Skeletal muscle satellite cell (primary cell): ENCODE measurements around the gene TSC22D4.
"Not testable (repeated sequence)": the region's sequence is repeated elsewhere in the genome, so short reads cannot be mapped to it uniquely, and the experiment has no call there.

ENCODE experiments used
- H3K27me3 ChIP-seq: 2 replicates; pipeline ENCODE4 v1.7.0; 2013; ENCODE audit warnings: low read length; ENCODE audit not compliant: control insufficient read depth, insufficient read depth
- H3K36me3 ChIP-seq: 2 replicates; pipeline ENCODE4 v1.7.0; 2013; ENCODE audit warnings: mild to moderate bottlenecking, control low read depth, low read length; ENCODE audit not compliant: insufficient read depth
- H3K4me1 ChIP-seq: 2 replicates; pipeline ENCODE4 v1.7.0; 2013; ENCODE audit warnings: low read length; ENCODE audit not compliant: control insufficient read depth, insufficient read depth
- H3K4me2 ChIP-seq: 2 replicates; pipeline ENCODE4 v1.7.0; 2013; ENCODE audit warnings: mild to moderate bottlenecking, low read length
- H3K4me3 ChIP-seq: 2 replicates; pipeline ENCODE4 v1.7.0; 2013; ENCODE audit warnings: low read length
- H3K9ac ChIP-seq: 2 replicates; pipeline ENCODE4 v1.7.0; 2013; ENCODE audit warnings: mild to moderate bottlenecking, low read depth, low read length, moderate library complexity
- H3K9me3 ChIP-seq: replicated peaks from 2 replicates; pipeline ENCODE4 v1.7.0; 2013; ENCODE audit warnings: mild to moderate bottlenecking, control low read depth, low read length

TSC22D4 gene

DNA sequence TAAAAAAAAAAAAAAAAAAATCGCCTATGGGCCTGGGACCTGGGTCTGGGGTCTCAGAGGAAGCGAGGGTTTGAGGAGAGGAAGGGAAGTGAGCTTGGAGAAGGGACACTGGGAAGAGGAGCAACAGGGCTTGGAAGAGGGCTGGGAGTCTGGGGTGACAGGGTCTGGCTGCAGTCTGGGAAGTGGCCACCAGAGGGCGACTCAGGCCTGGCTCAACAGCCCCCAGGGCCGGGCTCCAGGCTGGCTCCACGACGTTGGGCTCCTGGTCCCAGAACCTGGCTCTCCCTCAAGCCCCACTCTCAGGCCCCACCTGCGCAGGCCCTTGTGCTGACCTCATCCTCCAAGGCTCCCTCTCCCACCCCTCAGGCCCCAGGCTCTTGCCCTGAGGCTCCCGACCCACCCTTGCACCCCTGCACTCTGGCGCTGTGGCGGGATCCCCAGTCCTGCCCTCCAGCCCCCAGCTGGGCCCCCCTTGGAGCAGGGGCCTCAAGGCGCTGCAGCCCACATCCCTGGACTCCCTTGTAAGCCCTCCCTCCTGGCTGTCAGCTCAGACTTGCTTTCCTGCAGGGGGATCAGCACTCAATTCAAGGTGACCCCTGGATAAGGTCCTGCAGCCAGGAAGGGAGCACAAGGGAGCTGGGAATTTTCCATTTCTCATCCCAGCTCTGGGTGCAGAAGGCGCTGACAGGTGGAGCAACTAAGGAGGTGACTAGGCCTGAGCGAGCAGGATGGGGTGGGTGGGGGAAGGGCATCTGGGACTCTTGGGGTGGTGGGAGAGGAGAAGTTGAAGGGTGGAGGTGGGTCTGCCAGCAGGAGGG, 9.6 kb downstream of the TSC22D4 start:
- Histone ChIP-seq H3K9me3 (no peaks in the 10 kb centered on the region), H3K27me3 (no peaks in the 10 kb centered on the region), H3K9ac (no peak overlapping the region), H3K4me3 (no peak overlapping the region), H3K36me3 (peaks cover 45% of the 10 kb centered on the region), H3K4me1 (peaks cover 36% of the 10 kb centered on the region), H3K4me2 (no peak overlapping the region)

DNA sequence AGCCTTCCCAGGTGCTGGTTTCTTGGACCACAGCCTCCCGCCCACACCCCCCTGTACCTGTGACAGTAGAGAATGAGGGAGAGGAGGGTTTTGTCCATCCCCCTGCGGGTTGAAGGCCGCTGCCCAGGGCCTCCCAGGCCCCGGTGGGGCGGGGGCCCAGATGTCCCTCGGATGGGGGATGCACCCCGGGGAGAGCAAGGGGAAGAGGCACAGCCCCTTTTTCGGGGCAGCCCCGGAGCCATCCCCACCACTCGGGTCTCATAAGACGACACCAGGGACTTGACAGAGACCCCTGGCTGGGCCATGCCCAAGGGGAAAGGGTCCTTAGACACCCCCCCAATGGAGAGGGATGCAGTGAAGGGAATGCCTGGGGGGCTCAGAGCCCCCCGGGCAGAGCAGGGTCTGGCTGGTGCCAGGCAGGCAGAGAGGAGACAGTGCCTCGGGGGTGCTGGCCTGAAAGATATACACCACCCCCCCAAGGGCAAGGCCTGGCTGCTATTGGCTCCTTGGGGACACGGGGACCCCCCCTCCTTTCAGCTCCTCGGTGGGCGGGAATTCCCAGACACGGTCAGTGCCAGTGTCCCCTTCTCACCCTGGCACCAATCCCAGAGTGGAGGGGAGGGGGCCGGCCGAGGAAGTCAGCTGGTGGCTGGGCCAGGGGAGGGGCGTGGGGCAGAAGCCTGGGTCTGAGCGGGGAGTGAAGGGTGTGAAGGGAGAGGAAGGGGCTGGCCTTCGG, 11.2 kb downstream of the TSC22D4 start:
- Histone ChIP-seq H3K4me1 (peaks cover 36% of the 10 kb centered on the region), H3K27me3 (no peaks in the 10 kb centered on the region), H3K4me2 (no peak overlapping the region), H3K9me3 (no peaks in the 10 kb centered on the region), H3K36me3 (peaks cover 32% of the 10 kb centered on the region), H3K4me3 (no peak overlapping the region), H3K9ac (no peak overlapping the region)

DNA sequence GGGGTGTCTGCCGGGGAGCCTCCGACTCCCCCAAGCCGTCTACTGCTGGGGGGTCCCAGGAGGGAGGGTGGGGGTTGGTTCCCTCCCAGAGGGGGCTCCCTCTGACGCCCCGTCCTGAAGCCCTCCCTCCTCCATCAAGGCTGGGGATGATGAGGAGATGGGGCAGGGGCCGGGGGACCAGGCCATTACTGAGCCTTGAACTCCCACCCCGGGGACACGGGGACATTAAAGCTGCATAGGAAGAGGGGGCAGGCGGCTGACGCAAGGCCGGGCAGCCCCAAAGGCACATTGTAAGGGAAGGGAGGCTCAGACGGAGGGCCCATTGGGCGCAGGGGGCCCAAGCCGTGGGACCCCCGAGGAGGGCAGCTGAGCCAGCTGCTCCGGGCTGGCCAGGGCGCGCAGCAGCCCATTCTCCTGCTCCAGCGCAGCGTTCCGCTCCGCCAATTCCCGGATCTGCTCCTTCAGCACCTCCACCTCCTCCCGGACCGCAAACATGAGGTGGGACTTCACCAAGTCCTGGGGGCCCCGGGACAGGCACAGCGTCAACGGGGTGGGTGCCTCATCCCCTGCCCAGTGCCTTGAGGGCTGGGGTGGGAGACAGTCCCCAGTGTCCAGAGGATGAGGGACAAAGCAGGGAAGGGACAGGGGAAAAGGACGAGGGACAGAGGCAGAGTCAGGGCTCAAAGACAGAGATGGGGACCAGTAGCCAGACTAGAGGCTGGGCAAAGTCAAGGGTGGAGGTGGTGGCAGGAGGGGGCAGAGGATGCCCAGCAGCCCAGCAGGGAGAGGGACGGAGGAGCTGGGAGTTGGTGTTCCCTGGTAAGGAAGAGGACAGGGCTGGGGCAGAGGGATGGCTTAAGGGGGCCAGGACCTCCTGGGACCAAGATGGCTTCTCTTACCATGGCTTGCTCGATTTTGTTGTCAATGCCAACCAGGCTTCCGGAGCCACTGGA, 12.1 kb downstream of the TSC22D4 start:
- no peak overlapping the region for H3K4me3 ChIP-seq
- no peaks in the 10 kb centered on the region for H3K27me3 ChIP-seq
- no peak overlapping the region for H3K9ac ChIP-seq
- H3K4me1 ChIP-seq, result peaks cover 33% of the 10 kb centered on the region
- peaks cover 27% of the 10 kb centered on the region for H3K36me3 ChIP-seq
- no peaks in the 10 kb centered on the region for H3K9me3 ChIP-seq
- no peak overlapping the region for H3K4me2 ChIP-seq

DNA sequence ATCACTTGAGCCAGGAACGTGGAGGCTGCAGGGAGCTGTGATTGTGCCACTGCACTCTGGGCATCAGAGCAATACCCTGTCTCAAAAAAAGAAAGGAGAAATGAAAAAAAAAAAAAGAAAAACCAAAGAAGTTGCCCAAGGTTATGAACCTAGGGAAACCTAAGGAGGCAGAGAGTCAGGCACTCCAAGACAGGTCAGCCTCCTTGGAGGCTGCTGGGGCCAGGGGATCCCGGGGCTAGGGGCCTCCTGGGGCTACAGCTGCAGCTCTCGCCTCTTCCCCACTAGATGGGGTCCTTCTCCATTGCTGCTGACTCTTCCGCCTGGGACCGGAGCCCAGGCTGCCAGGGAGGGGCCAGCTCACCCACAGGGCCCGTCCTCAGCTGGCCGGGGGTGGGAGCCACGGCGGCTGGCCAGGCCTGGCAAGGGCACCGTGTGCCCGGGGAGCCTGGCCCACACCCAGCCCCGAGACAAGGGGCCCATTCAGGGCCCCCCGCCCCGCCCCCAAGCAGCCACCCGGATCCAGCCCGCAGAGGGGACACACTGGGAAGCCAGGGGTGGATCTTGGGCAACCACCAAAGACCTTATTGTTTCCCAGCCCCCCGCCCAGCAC, 13.2 kb downstream of the TSC22D4 start:
- H3K27me3 ChIP-seq, result no peaks in the 10 kb centered on the region
- H3K4me1 ChIP-seq, result peaks cover 33% of the 10 kb centered on the region
- no peaks in the 10 kb centered on the region for H3K9me3 ChIP-seq
- no peak overlapping the region for H3K4me3 ChIP-seq
- H3K36me3 ChIP-seq, result peaks cover 23% of the 10 kb centered on the region
- peak overlapping the region; percentile 23 for H3K4me2 ChIP-seq
- no peak overlapping the region for H3K9ac ChIP-seq

DNA sequence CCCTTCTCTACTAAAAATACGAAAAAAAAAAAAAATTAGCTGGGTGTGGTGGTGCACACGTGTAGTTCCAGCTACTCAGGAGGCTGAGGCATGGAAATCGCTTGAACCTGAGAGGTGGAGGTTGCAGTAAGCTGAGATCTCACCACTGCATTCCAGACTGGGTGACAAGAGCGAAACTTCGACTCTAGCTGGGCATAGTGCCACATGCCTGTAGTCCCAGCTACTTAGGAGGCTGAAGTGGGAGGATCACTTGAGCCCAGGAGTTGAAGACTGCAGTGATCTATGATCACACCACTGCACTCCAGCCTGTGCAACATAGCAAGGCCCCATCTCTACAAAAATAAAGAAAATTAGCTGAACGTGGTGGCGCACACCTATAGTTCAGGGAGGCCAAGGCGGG, 13.7 kb downstream of the TSC22D4 start:
- peak overlapping the region; percentile 23 for H3K4me2 ChIP-seq
- peaks cover 17% of the 10 kb centered on the region for H3K36me3 ChIP-seq
- no peaks in the 10 kb centered on the region for H3K9me3 ChIP-seq
- no peak overlapping the region for H3K9ac ChIP-seq
- peaks cover 33% of the 10 kb centered on the region for H3K4me1 ChIP-seq
- H3K4me3 ChIP-seq, result no peak overlapping the region
- H3K27me3 ChIP-seq, result no peaks in the 10 kb centered on the region

DNA sequence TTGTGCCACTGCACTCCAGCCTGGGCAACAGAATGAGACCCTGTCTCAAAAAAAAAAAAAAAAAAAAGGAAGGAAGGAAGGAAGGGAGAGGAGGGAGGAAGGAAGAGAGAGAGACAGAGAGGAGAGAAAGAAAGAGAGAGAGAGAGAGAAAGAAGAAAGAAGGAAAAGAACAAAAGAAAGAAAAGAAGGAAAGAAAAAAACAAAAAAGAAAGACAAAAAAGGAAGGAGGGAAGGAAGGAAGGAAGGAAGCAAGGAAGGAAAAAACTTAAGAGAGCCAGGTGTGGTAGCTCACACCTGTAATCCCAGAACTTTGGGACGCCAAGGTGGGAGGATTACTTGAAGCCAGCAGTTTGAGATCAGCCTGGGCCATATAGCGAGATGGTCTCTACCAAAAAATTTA, 14.2 kb downstream of the TSC22D4 start:
- H3K4me1 ChIP-seq, result peaks cover 33% of the 10 kb centered on the region
- H3K4me2 ChIP-seq, result no peak overlapping the region
- H3K36me3 ChIP-seq, result peaks cover 17% of the 10 kb centered on the region
- no peaks in the 10 kb centered on the region for H3K9me3 ChIP-seq
- no peak overlapping the region for H3K4me3 ChIP-seq
- no peaks in the 10 kb centered on the region for H3K27me3 ChIP-seq
- no peak overlapping the region for H3K9ac ChIP-seq

DNA sequence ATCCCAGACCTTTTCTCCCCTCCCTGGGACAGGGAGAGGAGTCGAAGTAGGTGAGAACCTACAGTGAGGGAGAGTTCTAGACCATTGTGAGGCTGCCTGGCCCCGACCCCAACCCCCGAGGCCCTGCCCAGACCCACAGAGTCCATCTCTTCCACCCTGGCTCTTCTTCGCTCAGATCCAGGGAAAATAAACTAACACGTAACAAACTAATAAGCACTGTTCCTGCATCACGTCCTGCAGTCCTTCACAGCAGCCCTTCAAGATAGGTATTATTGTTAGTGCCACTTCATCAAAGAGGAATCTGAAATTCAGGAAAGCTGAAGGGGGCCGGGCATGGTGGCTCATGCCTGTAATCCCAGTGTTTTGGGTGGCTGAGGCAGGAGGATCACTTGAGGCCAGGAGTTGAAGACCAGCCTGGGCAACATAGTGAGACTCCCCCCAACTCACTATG, 14.8 kb downstream of the TSC22D4 start, which contains the start of gene SPACDR:
Gene SPACDR, minus strand, starts transcription at position 51 of the 451 bp plus-strand sequence. CDS start 235 bp downstream, outside the sequence.
- H3K9ac ChIP-seq, result no peak within 1 kb of the TSS
- H3K9me3 ChIP-seq, result no peaks in the 10 kb centered on the region
- H3K4me2 ChIP-seq, result no peak within 1 kb of the TSS
- H3K4me3 ChIP-seq, result no peak within 1 kb of the TSS
- H3K27me3 ChIP-seq, result no peaks in the 10 kb centered on the region
- H3K36me3 ChIP-seq, result peaks cover 14% of the 10 kb centered on the region
- H3K4me1 ChIP-seq, result peaks cover 33% of the 10 kb centered on the region

DNA sequence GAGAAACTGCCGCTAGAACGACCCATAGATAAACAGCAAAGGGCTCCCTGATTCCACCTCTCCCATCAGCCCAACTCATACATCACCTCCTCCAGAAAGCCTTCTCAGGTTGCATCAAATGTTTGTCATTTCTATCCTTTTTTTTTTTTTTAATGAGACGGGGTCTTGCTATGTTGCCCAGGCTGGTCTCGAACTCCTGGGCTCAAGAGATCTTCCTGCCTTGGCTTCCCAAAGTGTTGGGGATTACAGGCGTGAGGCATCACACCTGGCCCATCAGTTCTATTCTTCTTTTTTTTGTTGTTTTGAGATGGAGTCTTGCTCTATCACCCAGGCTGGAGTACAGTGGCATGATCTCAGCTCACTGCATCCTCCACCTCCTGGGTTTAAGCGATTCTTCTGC, 22.0 kb downstream of the TSC22D4 start:
- Histone ChIP-seq H3K9ac (no peak overlapping the region), H3K27me3 (no peaks in the 10 kb centered on the region), H3K36me3 (peaks cover 8% of the 10 kb centered on the region), H3K4me3 (no peak overlapping the region), H3K4me2 (no peak overlapping the region), H3K4me1 (no peaks in the 10 kb centered on the region), H3K9me3 (no peaks in the 10 kb centered on the region)

DNA sequence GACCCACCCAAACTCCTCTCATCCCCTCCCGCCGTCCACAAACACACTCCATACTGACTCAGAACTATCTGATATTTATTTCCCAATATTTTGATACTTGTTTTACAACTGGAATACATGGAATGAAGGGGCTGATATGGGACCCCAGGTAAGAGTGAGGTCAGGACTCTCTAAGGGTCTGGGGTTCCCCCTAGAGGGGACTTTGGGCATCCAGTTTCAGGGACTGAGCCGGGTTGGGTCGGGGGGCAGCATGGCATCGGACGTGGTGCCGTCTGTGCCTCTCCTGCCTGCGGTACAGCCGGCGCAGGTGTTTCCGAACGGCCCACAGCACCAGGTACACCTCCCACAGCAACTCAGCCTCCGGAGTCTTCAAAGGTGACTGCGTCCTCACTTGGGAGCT, 22.5 kb downstream of the TSC22D4 start:
- no peak overlapping the region for H3K4me3 ChIP-seq
- H3K4me2 ChIP-seq, result no peak overlapping the region
- no peaks in the 10 kb centered on the region for H3K27me3 ChIP-seq
- H3K4me1 ChIP-seq, result no peaks in the 10 kb centered on the region
- H3K9ac ChIP-seq, result no peak overlapping the region
- no peaks in the 10 kb centered on the region for H3K9me3 ChIP-seq
- peaks cover 8% of the 10 kb centered on the region for H3K36me3 ChIP-seq

DNA sequence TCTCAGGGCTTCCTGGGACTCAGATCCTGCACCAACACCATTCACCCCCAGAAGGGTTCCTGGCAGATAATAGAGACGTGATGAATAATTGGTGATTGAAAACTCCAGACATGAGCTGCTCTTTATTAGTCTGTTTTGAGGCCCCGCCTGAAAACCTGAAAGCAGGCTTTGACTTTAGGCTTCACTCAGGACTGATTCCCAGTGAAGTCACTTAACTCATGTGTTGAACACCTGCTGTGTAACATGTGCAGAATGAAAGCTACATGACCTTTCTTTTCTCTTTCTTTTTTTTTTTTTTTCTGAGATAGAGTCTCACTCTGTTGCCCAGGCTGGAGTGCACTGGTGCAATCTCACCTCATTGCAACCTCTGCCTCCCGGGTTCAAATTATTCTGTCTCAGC, 23.8 kb downstream of the TSC22D4 start:
- Histone ChIP-seq H3K4me1 (peaks cover 3% of the 10 kb centered on the region), H3K4me2 (no peak overlapping the region), H3K36me3 (peaks cover 8% of the 10 kb centered on the region), H3K9me3 (no peaks in the 10 kb centered on the region), H3K4me3 (no peak overlapping the region), H3K27me3 (no peaks in the 10 kb centered on the region), H3K9ac (no peak overlapping the region)

DNA sequence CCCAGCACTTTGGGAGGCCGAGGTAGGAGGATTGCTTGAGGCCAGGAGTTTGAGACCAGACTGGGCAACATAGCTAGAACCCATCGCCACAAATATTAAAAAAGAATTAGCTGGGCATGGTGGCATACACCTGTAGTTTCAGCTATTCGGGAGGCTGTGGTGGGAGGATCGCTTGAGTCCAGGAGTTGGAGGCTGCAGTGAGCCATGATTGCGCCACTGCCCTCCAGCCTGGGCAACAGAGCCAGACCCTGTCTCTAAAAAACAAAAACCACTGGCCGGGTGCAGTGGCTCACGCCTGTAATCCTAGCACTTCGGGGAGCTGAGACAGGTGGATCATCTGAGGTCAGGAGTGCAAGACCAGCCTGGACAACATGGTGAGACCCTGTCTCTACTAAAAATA, 25.2 kb downstream of the TSC22D4 start:
- H3K9me3 ChIP-seq, H3K4me1 ChIP-seq, H3K27me3 ChIP-seq, H3K4me3 ChIP-seq, H3K4me2 ChIP-seq, H3K9ac ChIP-seq, H3K36me3 ChIP-seq: not testable (repeated sequence)
